Measurements from ENCODE around the gene DENND4A. TPM values are rescaled to one million over a fixed set of nuclear protein-coding genes. Genes with fewer than 3 reads are reported as not detected.

The DENND4A gene
- total and polyA plus RNA-seq, 10 of the 15 experiments (the other 5 are each of a cell fraction or from before 2014, with no cell fraction given): 14.2 to 81.8 (median 34.1) TPM

- intact Hi-C loops (cut with micrococcal nuclease; ENCODE audit: unreplicated experiment): no loop called here
- TF ChIP-seq CEBPB (IDR thresholded peaks at IDR 0.05; ENCODE audit: borderline replicate concordance in 1 of 2, low read depth in 2 of 2, low read length in 2 of 2) (no peak), RELB (IDR thresholded peaks at IDR 0.05; ENCODE audit: low read depth) (no peak), NR2C1 (IDR thresholded peaks at IDR 0.05) (no peak), ZNF274 (IDR thresholded peaks at IDR 0.05; ENCODE audit: insufficient read depth, insufficient read length) (no peak), POLR2AphosphoS5 (IDR thresholded peaks at IDR 0.05; ENCODE audit: low read length) (no peak), MTA3 (IDR thresholded peaks at IDR 0.05; ENCODE audit: borderline replicate concordance, low read length) (no peak), ATF3 (IDR thresholded peaks at IDR 0.05; ENCODE audit: borderline replicate concordance, extremely low read depth, low read depth, low read length) (no peak), CUX1 (IDR thresholded peaks at IDR 0.05; ENCODE audit: insufficient replicate concordance, low read depth, low read length) (no peak), POLR2A (IDR thresholded peaks at IDR 0.05; ENCODE audit: low read depth, low read length) (no peak), SRF (IDR thresholded peaks at IDR 0.05; ENCODE audit: low read depth in 2 of 2, low read length in 2 of 2) (no peak), CBX3 (IDR thresholded peaks at IDR 0.05; ENCODE audit: borderline replicate concordance, low read depth) (no peak), ATF7 (IDR thresholded peaks at IDR 0.05; ENCODE audit: low read depth) (peak; percentile 27; the same call in 1 of the 2 replicates), PKNOX1 (IDR thresholded peaks at IDR 0.05) (0 out of 2 replicates have a peak, but pooled peaks have one; percentile 33), MLLT1 (IDR thresholded peaks at IDR 0.05) (no peak)
Measured at GRCh38 chr15:65778269-65778668, 13.8 kb downstream of the DENND4A start.

More at GRCh38 chr15:65778269-65778668, 13.8 kb downstream of the DENND4A start:
- Histone ChIP-seq H2AFZ (ENCODE audit: control insufficient read depth, low read depth, low read length) (no peak overlapping the region), H3K9ac (ENCODE audit: control insufficient read depth, insufficient read depth, low read length) (no peak overlapping the region), H3K27ac (ENCODE audit: control insufficient read depth, insufficient read depth) (peak overlapping the region; percentile 68; the same call in 1 of the 2 replicates), H3K4me1 (ENCODE audit: control insufficient read depth, insufficient read depth, low read length) (peaks cover 24% of the 10 kb centered on the region), H3K36me3 (ENCODE audit: control insufficient read depth in 2 of 2, insufficient read depth in 2 of 2, low read length in 1 of 2) (no peaks in the 10 kb centered on the region; a peak in 1 of 4 replicates), H3K4me2 (ENCODE audit: control insufficient read depth, insufficient read depth) (peak overlapping the region; percentile 51; the same call in 1 of the 2 replicates), H3K79me2 (ENCODE audit: control insufficient read depth, insufficient read depth, low read length) (peaks cover 92% of the 10 kb centered on the region), H3K4me3 (no peak overlapping the region), H3K9me3 (replicated peaks; ENCODE audit: control insufficient read depth, insufficient read depth, low read length) (peaks cover 1% of the 10 kb centered on the region; the same call in 1 of the 3 replicates), H4K20me1 (ENCODE audit: control insufficient read depth, insufficient read depth) (no peaks in the 10 kb centered on the region), H3K27me3 (replicated peaks in 1 of 2; ENCODE audit: control insufficient read depth in 2 of 2, insufficient read depth in 2 of 2, low read length in 1 of 2) (no peaks in the 10 kb centered on the region)
- SMC1A ChIA-PET (ENCODE audit: uncharacterized antibody, unreplicated experiment): interaction anchor here (0.6 to 5.0 kb wide), 14 partner anchors 8 to 517 kb away, joined by 3 to 30 read pairs (median 6); partner anchors contain the start of genes DENND4A and INTS14
- RAD21 ChIA-PET (ENCODE audit: unreplicated experiment): interaction anchor here (1.0 to 4.3 kb wide), 6 partner anchors 9 to 91 kb away, joined by 3 to 37 read pairs (median 5); partner anchors contain the start of genes DENND4A and RAB11A
- POLR2A ChIA-PET: interaction anchor here (0.8 to 8.1 kb wide), 6 partner anchors 9 to 47 kb away, joined by 3 to 86 read pairs (median 4); partner anchors contain the start of gene DENND4A
- BruUV-seq (replicated peaks): no TSS peak
- ATAC-seq: 0 out of 3 replicates have a peak, but pooled peaks have one; percentile 4
- 0% methylated on average over 2 of the region's 2 CpGs for WGBS (ENCODE audit: insufficient coverage, insufficient replicate concordance, low lambda C conversion rate, missing lambda C conversion rate)
- CTCF ChIA-PET: interaction anchor here (1.2 to 2.2 kb wide), 4 partner anchors 8 to 58 kb away, joined by 4 to 7 read pairs (median 6); no protein-coding TSS in a partner anchor
- in situ Hi-C loops (cut with MboI): loop anchor here (25.0 kb wide), 1 partner anchor 1309 kb away; no protein-coding TSS in a partner anchor
- DNase-seq (ENCODE audit: low read depth, low spot score): no peak
- FAIRE-seq: no peak

Measured in GM12878 (cell line).